ENCODE measurements around the gene FBXL14. TPM values are rescaled to one million over a fixed set of nuclear protein-coding genes. Genes with fewer than 3 reads are reported as not detected.
A peak's percentile ranks its signal among the peaks of the same experiment; 100 is the strongest.

Gene FBXL14
- polyA plus RNA-seq, 3 donors, result 6.2 to 9.8 (median 7.2) TPM

DNA sequence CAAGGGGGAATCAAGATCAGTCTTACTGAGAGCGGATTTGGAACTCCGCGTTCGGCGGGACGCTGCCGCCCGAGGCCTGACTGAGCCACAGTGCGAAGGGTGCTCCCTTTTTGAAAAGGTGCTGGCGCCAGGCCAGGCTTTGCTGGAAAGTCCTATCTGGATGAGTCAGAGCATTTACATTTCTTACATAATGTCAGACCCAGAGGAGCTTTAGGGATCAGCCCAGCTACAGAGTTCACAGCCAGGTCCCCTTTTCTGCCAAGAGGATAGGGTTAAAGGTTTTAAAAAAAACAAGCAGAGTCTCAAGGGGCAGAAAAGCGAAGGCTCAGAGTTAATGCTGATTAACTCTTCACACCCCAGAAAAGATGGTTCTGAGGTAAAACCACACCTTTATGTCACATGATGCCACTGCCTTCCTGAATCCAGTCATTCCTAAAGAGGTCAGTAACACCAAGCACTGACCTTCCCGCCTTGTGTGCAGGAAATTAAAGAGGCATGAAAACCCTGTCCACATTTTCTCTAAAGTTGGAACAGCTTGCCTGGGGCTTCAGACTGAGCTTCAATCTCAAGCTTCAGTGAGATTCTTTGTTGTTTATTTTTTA is 11.7 kb upstream of the FBXL14 start:
- H3K4me1 ChIP-seq (ENCODE audit: control insufficient read depth in 1 of 2, insufficient read depth in 2 of 2, low read length in 2 of 2), result peaks cover 62 to 66% of the 10 kb centered on the region in 2 donors
- 12% methylated on average over 12 of the region's 12 CpGs for WGBS (ENCODE audit: insufficient coverage)
- Mint-ChIP-seq H3K4me3 (peak overlapping the region; percentile 95 to 96), H3K36me3 (no peaks in the 10 kb centered on the region), H3K27ac (peak overlapping the region; percentile 95 to 98 (median 96)), H3K9me3 (no peaks in the 10 kb centered on the region), H3K27me3 (ENCODE audit: low read depth in 3 of 3) (no peaks in the 10 kb centered on the region), H3K4me1 (peaks cover 61% of the 10 kb centered on the region)
- peak overlapping the region; percentile 45 to 81 (median 54) for H3K4me3 ChIP-seq (replicated peaks in 1 of 3; ENCODE audit: low read depth in 2 of 3, low read length in 3 of 3)
- H4K20me1 ChIP-seq (ENCODE audit: insufficient read depth, low read length), result no peaks in the 10 kb centered on the region
- H3K9ac ChIP-seq (ENCODE audit: insufficient read depth, low read length, poor library complexity, severe bottlenecking), result peak overlapping the region; percentile 51
- intact Hi-C loops (cut with micrococcal nuclease), result no loop called here
- TF ChIP-seq, protein P1, sequence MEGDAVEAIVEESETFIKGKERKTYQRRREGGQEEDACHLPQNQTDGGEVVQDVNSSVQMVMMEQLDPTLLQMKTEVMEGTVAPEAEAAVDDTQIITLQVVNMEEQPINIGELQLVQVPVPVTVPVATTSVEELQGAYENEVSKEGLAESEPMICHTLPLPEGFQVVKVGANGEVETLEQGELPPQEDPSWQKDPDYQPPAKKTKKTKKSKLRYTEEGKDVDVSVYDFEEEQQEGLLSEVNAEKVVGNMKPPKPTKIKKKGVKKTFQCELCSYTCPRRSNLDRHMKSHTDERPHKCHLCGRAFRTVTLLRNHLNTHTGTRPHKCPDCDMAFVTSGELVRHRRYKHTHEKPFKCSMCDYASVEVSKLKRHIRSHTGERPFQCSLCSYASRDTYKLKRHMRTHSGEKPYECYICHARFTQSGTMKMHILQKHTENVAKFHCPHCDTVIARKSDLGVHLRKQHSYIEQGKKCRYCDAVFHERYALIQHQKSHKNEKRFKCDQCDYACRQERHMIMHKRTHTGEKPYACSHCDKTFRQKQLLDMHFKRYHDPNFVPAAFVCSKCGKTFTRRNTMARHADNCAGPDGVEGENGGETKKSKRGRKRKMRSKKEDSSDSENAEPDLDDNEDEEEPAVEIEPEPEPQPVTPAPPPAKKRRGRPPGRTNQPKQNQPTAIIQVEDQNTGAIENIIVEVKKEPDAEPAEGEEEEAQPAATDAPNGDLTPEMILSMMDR (IDR thresholded peaks at IDR 0.05), result no peak
- H3K4me2 ChIP-seq (replicated peaks; ENCODE audit: extremely low read depth, low read length, poor library complexity, severe bottlenecking), result peak overlapping the region; percentile 93
- H3K27ac ChIP-seq (ENCODE audit: low read depth in 1 of 2, low read length in 2 of 2), result peak overlapping the region; percentile 77 to 84
- no peaks in the 10 kb centered on the region for H3K79me2 ChIP-seq (ENCODE audit: insufficient read depth, low read length)
- peak overlapping the region; percentile 85 for H2AFZ ChIP-seq (ENCODE audit: insufficient read depth, low read depth, low read length, poor library complexity, severe bottlenecking)
- H3K27me3 ChIP-seq (ENCODE audit: control insufficient read depth in 2 of 2, insufficient read depth in 2 of 2, low read length in 2 of 2), result no peaks in the 10 kb centered on the region
- H3K36me3 ChIP-seq (replicated peaks in 1 of 2; ENCODE audit: control insufficient read depth in 1 of 2, insufficient read depth in 2 of 2, low read length in 2 of 2), result no peaks in the 10 kb centered on the region
- peak; percentile 86 to 96 (median 94) for DNase-seq
- H3K9me3 ChIP-seq (replicated peaks in 1 of 2; ENCODE audit: control insufficient read depth in 1 of 2, insufficient read depth in 1 of 2, low read length in 2 of 2), result no peaks in the 10 kb centered on the region

DNA sequence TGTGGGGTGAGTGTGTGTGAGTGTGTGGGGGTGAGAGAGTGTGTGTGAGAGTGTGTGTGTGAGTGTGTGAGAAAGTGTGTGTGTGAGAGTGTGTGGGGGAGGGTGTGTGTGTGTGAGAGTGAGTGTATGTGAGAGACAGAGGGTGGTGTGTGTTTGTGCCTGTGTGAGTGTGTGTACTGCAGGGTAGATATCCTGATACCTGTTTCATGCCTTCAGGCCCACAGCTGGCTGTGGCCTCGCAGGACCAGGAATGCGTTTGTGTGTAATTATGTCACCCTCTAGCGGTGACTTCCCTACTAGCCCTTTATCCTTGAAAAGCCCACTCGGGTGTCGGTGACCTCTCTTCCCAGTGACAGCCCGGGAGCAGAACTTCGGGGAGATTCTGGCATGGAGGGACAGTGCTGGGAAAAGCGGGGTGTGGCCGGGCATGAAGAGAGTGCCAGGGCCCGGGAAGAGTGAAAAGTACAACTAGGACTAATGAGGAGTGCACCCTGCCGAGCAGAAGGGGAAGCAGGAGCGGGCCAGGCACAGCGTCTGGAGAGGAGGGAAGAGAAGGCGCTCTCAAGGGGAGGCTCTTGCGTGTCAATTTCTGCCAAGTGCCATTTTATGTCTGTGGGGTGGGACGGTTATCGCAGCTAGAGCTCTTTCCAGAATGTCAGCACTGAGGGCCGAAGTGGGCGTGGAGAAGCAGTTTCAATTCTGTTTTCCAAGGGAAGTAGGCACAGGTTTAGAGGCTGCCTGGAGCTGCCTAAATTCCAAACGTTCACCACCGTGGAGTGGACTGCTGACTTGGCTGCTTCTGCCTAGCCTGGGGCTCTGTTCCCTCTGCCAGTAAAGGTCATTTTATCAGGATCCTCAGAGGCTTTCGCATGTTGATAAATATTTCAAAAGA is 11.0 kb upstream of the FBXL14 start:
- peaks cover 64 to 66% of the 10 kb centered on the region in 2 donors for H3K4me1 ChIP-seq (ENCODE audit: control insufficient read depth in 1 of 2, insufficient read depth in 2 of 2, low read length in 2 of 2)
- H3K27me3 ChIP-seq (ENCODE audit: control insufficient read depth in 2 of 2, insufficient read depth in 2 of 2, low read length in 2 of 2), result no peaks in the 10 kb centered on the region
- H3K27ac ChIP-seq (ENCODE audit: low read depth in 1 of 2, low read length in 2 of 2), result peak overlapping the region; percentile 77 to 84
- no peaks in the 10 kb centered on the region for H3K79me2 ChIP-seq (ENCODE audit: insufficient read depth, low read length)
- peak overlapping the region; percentile 85 for H2AFZ ChIP-seq (ENCODE audit: insufficient read depth, low read depth, low read length, poor library complexity, severe bottlenecking)
- WGBS (ENCODE audit: insufficient coverage), result 2% methylated on average over 13 of the region's 22 CpGs
- H3K9me3 ChIP-seq (replicated peaks in 1 of 2; ENCODE audit: control insufficient read depth in 1 of 2, insufficient read depth in 1 of 2, low read length in 2 of 2), result no peaks in the 10 kb centered on the region
- peak overlapping the region; percentile 93 for H3K4me2 ChIP-seq (replicated peaks; ENCODE audit: extremely low read depth, low read length, poor library complexity, severe bottlenecking)
- Mint-ChIP-seq H3K4me1 (peaks cover 64% of the 10 kb centered on the region), H3K9me3 (no peaks in the 10 kb centered on the region), H3K36me3 (no peaks in the 10 kb centered on the region), H3K27me3 (ENCODE audit: low read depth in 3 of 3) (no peaks in the 10 kb centered on the region), H3K4me3 (peak overlapping the region; percentile 95 to 96), H3K27ac (peak overlapping the region; percentile 95 to 98 (median 96))
- peak overlapping the region; percentile 45 to 81 (median 54) for H3K4me3 ChIP-seq (replicated peaks in 1 of 3; ENCODE audit: low read depth in 2 of 3, low read length in 3 of 3)
- TF ChIP-seq, protein P1 (IDR thresholded peaks at IDR 0.05), result peak; percentile 81
- no peaks in the 10 kb centered on the region for H4K20me1 ChIP-seq (ENCODE audit: insufficient read depth, low read length)
- H3K9ac ChIP-seq (ENCODE audit: insufficient read depth, low read length, poor library complexity, severe bottlenecking), result peak overlapping the region; percentile 51
- intact Hi-C loops (cut with micrococcal nuclease), result no loop called here
- H3K36me3 ChIP-seq (replicated peaks in 1 of 2; ENCODE audit: control insufficient read depth in 1 of 2, insufficient read depth in 2 of 2, low read length in 2 of 2), result no peaks in the 10 kb centered on the region
- DNase-seq, result peak; percentile 59 to 76 (median 75)

Measured in CD14-positive monocyte (primary cell).